ENCODE data around the gene MAD1L1. TPM values are rescaled to one million over a fixed set of nuclear protein-coding genes. Genes with fewer than 3 reads are reported as not detected.

Gene MAD1L1
- total and polyA plus RNA-seq, 2 of the 8 experiments (the other 6 are each of a cell fraction or from before 2014, with no cell fraction given), result 40.4 to 44.6 TPM

DNA sequence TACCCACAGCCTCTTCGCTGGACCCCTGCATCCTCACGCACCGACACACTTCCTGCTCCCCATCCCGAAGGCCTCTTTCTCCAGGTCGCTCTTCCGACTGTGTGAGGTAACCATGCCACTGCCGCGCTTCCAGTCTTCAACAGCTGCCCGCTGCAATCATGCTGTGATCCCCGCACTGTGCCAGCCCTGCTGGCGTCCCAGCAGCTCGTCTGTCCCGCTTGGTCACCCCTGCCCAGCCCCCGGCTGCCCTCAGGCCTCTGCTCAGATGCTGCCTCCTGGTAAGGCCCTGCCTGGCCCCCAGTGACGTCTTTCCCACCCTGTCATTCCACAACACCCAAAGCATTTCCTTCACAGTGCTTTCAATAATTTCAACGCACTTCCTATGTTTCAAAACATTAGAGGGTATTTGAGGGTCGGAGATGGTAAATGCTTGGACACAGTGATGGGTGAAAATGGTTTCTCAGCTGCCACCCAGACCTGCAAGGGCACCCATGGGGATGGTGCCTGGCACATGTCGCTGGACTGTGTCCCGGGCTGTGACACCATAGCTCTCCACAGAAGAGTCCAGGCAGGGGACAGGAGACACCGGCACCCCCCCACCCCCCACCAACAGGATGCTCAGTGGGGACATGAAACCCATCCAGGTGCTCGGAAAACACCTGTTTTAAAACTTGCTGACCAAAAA lies 125.2 kb downstream of the MAD1L1 start (continued):
- TF ChIP-seq CHD2 (IDR thresholded peaks at IDR 0.05; ENCODE audit: low read length) (no peak), TAF7 (optimal IDR thresholded peaks at IDR 0.05; ENCODE audit: borderline replicate concordance, low read depth, low read length) (no peak)
- TF ChIP-seq, protein P1, sequence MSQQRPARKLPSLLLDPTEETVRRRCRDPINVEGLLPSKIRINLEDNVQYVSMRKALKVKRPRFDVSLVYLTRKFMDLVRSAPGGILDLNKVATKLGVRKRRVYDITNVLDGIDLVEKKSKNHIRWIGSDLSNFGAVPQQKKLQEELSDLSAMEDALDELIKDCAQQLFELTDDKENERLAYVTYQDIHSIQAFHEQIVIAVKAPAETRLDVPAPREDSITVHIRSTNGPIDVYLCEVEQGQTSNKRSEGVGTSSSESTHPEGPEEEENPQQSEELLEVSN (IDR thresholded peaks at IDR 0.05), result no peak
